ENCODE data around the gene TAS2R60. TPM values are rescaled to one million over a fixed set of nuclear protein-coding genes. Genes with fewer than 3 reads are reported as not detected.
"Not testable (repeated sequence)": the region's sequence is repeated elsewhere in the genome, so short reads cannot be mapped to it uniquely, and the experiment has no call there.

The TAS2R60 gene
- total RNA-seq, 1 donor from 2014 or later: not detected

GRCh38 chr7:143408686-143409561, 34.3 kb upstream of the TAS2R60 start, which contains the start of gene EPHA1:
Gene EPHA1 (minus strand): TSS chr7:143408856. CDS start chr7:143408805, 51 bp downstream.
- no peak for DNase-seq
- no peak for ATAC-seq
- intact Hi-C loops (cut with micrococcal nuclease): no loop called here

- intact Hi-C loops (cut with micrococcal nuclease): loop anchor here (10.0 kb wide), 1 partner anchor 166 kb away; no protein-coding TSS in a partner anchor
- DNase-seq: peak; percentile 53
Measured at GRCh38 chr7:143410521-143411004, 32.7 kb upstream of the TAS2R60 start.

GRCh38 chr7:143411976-143412708, 31.1 kb upstream of the TAS2R60 start:
- DNase-seq (no peak), ATAC-seq (no peak)
- intact Hi-C loops (cut with micrococcal nuclease): loop anchor here (10.0 kb wide), 1 partner anchor 167 kb away; no protein-coding TSS in a partner anchor

More at GRCh38 chr7:143410521-143411004, 32.7 kb upstream of the TAS2R60 start:
- peak; percentile 71 for ATAC-seq

- ATAC-seq: no peak
- intact Hi-C loops (cut with micrococcal nuclease): loop anchor here (10.0 kb wide), 1 partner anchor 168 kb away; no protein-coding TSS in a partner anchor
- DNase-seq: no peak
Measured at GRCh38 chr7:143413123-143413522, 30.1 kb upstream of the TAS2R60 start.

GRCh38 chr7:143415209-143415608, 28.0 kb upstream of the TAS2R60 start:
- DNase-seq, ATAC-seq: not testable (repeated sequence)
- intact Hi-C loops (cut with micrococcal nuclease): loop anchor here (10.0 kb wide), 1 partner anchor 170 kb away; no protein-coding TSS in a partner anchor

- ATAC-seq (no peak), DNase-seq (no peak)
- intact Hi-C loops (cut with micrococcal nuclease): loop anchor here (10.0 kb wide), 1 partner anchor 171 kb away; no protein-coding TSS in a partner anchor
Measured at GRCh38 chr7:143415742-143416397, 27.4 kb upstream of the TAS2R60 start.

GRCh38 chr7:143416565-143417149, 26.6 kb upstream of the TAS2R60 start:
- intact Hi-C loops (cut with micrococcal nuclease): loop anchor here (10.0 kb wide), 1 partner anchor 172 kb away; no protein-coding TSS in a partner anchor
- ATAC-seq: peak; percentile 42

GRCh38 chr7:143417734-143418383, 25.4 kb upstream of the TAS2R60 start:
- ATAC-seq: no peak
- DNase-seq: no peak
- intact Hi-C loops (cut with micrococcal nuclease): loop anchor here (10.0 kb wide), 1 partner anchor 173 kb away; no protein-coding TSS in a partner anchor

More at GRCh38 chr7:143416565-143417149, 26.6 kb upstream of the TAS2R60 start:
- DNase-seq: no peak

- DNase-seq: no peak
- intact Hi-C loops (cut with micrococcal nuclease): loop anchor here (10.0 kb wide), 1 partner anchor 174 kb away; no protein-coding TSS in a partner anchor
- no peak for ATAC-seq
Measured at GRCh38 chr7:143418681-143419458, 24.4 kb upstream of the TAS2R60 start.

GRCh38 chr7:143419880-143420279, 23.4 kb upstream of the TAS2R60 start:
- intact Hi-C loops (cut with micrococcal nuclease): loop anchor here (10.0 kb wide), 1 partner anchor 175 kb away; no protein-coding TSS in a partner anchor
- ATAC-seq (no peak), DNase-seq (no peak)

- intact Hi-C loops (cut with micrococcal nuclease); ATAC-seq; DNase-seq: not testable (repeated sequence)
Measured at GRCh38 chr7:143420624-143421023, 22.6 kb upstream of the TAS2R60 start.

- no peak for DNase-seq
- ATAC-seq: no peak
- intact Hi-C loops (cut with micrococcal nuclease): no loop called here
Measured at GRCh38 chr7:143422033-143422432, 21.2 kb upstream of the TAS2R60 start.

GRCh38 chr7:143424476-143424875, 18.8 kb upstream of the TAS2R60 start:
- intact Hi-C loops (cut with micrococcal nuclease); DNase-seq; ATAC-seq: not testable (repeated sequence)

GRCh38 chr7:143426479-143427142, 16.6 kb upstream of the TAS2R60 start:
- ATAC-seq (no peak), DNase-seq (no peak)
- intact Hi-C loops (cut with micrococcal nuclease): no loop called here

- intact Hi-C loops (cut with micrococcal nuclease): no loop called here
Measured at GRCh38 chr7:143429770-143430698, 13.2 kb upstream of the TAS2R60 start.

More at GRCh38 chr7:143429770-143430698, 13.2 kb upstream of the TAS2R60 start:
- DNase-seq (no peak), ATAC-seq (no peak)

Measured in left ventricle myocardium superior (tissue), 1 donor.